Measurements from ENCODE around the gene ATP11B.

ATP11B gene

GRCh38 chr3:182792901-182793662, at the start of gene ATP11B:
Gene ATP11B (plus strand): TSS chr3:182793504. CDS start chr3:182793760, 256 bp downstream.
- TF ChIP-seq YY1 (IDR thresholded peaks at IDR 0.05; ENCODE audit: low read depth) (0 out of 2 replicates have a peak, but pooled peaks have one; percentile 62), MAX (IDR thresholded peaks at IDR 0.05) (no peak; the same call in 1 of the 2 replicates), NFIC (IDR thresholded peaks at IDR 0.05) (no peak), TAF1 (IDR thresholded peaks at IDR 0.05; ENCODE audit: low read depth) (peak; percentile 44), CREB1 (IDR thresholded peaks at IDR 0.05; ENCODE audit: low read depth) (peak; percentile 76), REST (IDR thresholded peaks at IDR 0.05; ENCODE audit: low read depth) (no peak), ZBTB7A (IDR thresholded peaks at IDR 0.05; ENCODE audit: low read depth) (peak; percentile 88)

- no peak for TF ChIP-seq ZBTB7A (IDR thresholded peaks at IDR 0.05; ENCODE audit: low read depth)
- no peak for TF ChIP-seq TCF12 (IDR thresholded peaks at IDR 0.05; ENCODE audit: low read depth)
- no peak for TF ChIP-seq TEAD4 (IDR thresholded peaks at IDR 0.05)
- TF ChIP-seq TAF1 (IDR thresholded peaks at IDR 0.05; ENCODE audit: low read depth), result no peak
- TF ChIP-seq REST (IDR thresholded peaks at IDR 0.05; ENCODE audit: low read depth), result no peak
- no peak for TF ChIP-seq CREB1 (IDR thresholded peaks at IDR 0.05; ENCODE audit: low read depth)
- TF ChIP-seq NFIC (IDR thresholded peaks at IDR 0.05), result no peak
- TF ChIP-seq EP300 (IDR thresholded peaks at IDR 0.05; ENCODE audit: borderline replicate concordance), result no peak
- TF ChIP-seq MAX (IDR thresholded peaks at IDR 0.05), result no peak
- no peak for TF ChIP-seq FOXM1 (IDR thresholded peaks at IDR 0.05; ENCODE audit: borderline replicate concordance, low read depth)
- no peak for TF ChIP-seq EGR1 (IDR thresholded peaks at IDR 0.05)
- TF ChIP-seq YY1 (IDR thresholded peaks at IDR 0.05; ENCODE audit: low read depth), result no peak
- no peak for TF ChIP-seq USF1 (IDR thresholded peaks at IDR 0.05)
- no peak for TF ChIP-seq CEBPB (IDR thresholded peaks at IDR 0.05)
- TF ChIP-seq RAD21 (IDR thresholded peaks at IDR 0.05; ENCODE audit: low read depth), result no peak
These were observed 46.3 kb upstream of the ATP11B start for GRCh38 chr3:182746959-182747358.

GRCh38 chr3:182755308-182755707, 38.0 kb upstream of the ATP11B start:
- TF ChIP-seq USF1 (IDR thresholded peaks at IDR 0.05) (no peak), CEBPB (IDR thresholded peaks at IDR 0.05) (no peak), REST (IDR thresholded peaks at IDR 0.05; ENCODE audit: low read depth) (no peak), TCF12 (IDR thresholded peaks at IDR 0.05; ENCODE audit: low read depth) (no peak), NFIC (IDR thresholded peaks at IDR 0.05) (no peak), TAF1 (IDR thresholded peaks at IDR 0.05; ENCODE audit: low read depth) (no peak), YY1 (IDR thresholded peaks at IDR 0.05; ENCODE audit: low read depth) (no peak), FOXM1 (IDR thresholded peaks at IDR 0.05; ENCODE audit: borderline replicate concordance, low read depth) (no peak), CREB1 (IDR thresholded peaks at IDR 0.05; ENCODE audit: low read depth) (no peak), MAX (IDR thresholded peaks at IDR 0.05) (no peak), EGR1 (IDR thresholded peaks at IDR 0.05) (no peak), TEAD4 (IDR thresholded peaks at IDR 0.05) (no peak), ZBTB7A (IDR thresholded peaks at IDR 0.05; ENCODE audit: low read depth) (no peak), RAD21 (IDR thresholded peaks at IDR 0.05; ENCODE audit: low read depth) (no peak), EP300 (IDR thresholded peaks at IDR 0.05; ENCODE audit: borderline replicate concordance) (no peak)

GRCh38 chr3:182755712-182756111, 37.6 kb upstream of the ATP11B start:
- TF ChIP-seq YY1 (IDR thresholded peaks at IDR 0.05; ENCODE audit: low read depth) (no peak), FOXM1 (IDR thresholded peaks at IDR 0.05; ENCODE audit: borderline replicate concordance, low read depth) (no peak), TEAD4 (IDR thresholded peaks at IDR 0.05) (no peak), USF1 (IDR thresholded peaks at IDR 0.05) (no peak), EP300 (IDR thresholded peaks at IDR 0.05; ENCODE audit: borderline replicate concordance) (no peak), MAX (IDR thresholded peaks at IDR 0.05) (no peak), TAF1 (IDR thresholded peaks at IDR 0.05; ENCODE audit: low read depth) (no peak), REST (IDR thresholded peaks at IDR 0.05; ENCODE audit: low read depth) (no peak)
